ENCODE measurements around the gene ICE1.

DNA sequence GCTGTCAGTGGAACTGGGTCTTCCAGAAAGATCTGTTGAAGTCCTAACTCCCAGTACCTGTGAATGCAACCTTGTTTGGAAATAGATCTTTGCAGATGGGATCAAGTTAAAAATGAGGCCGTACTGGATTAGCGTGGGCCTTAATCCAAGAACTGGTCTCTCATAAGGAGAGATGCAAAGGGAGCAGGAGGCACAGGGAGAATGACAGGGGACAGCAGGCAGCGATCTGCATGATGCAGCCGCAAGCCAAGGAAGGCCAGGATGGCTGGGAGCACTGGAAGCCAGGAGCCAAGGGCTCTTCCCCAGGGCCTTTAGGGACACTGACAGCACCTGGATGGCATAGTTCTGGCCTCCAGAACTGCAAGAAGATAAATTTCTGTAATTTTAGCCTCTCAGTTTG is 114.4 kb downstream of the ICE1 start:
- no peak for TF ChIP-seq YY1 (IDR thresholded peaks at IDR 0.05; ENCODE audit: insufficient read depth, insufficient read length)
- no peak for TF ChIP-seq SUZ12 (IDR thresholded peaks at IDR 0.05; ENCODE audit: extremely low read depth, insufficient read depth, insufficient read length)
- no peak for TF ChIP-seq ZNF274 (IDR thresholded peaks at IDR 0.05; ENCODE audit: low read depth, low read length)
